LNCAP (cell line): ENCODE data around the gene TXN2.

ENCODE experiments used
- CTCF ChIP-seq: fragments of 450-650 bp; IDR thresholded peaks from 2 replicates; pipeline ENCODE4 v1.5.1; 2017; ENCODE audit warnings: mild to moderate bottlenecking

The TXN2 gene

GRCh38 chr22:36457688-36458450 lies 23.6 kb downstream of the TXN2 start:
- no peak for TF ChIP-seq CTCF

GRCh38 chr22:36456464-36456845 lies 25.0 kb downstream of the TXN2 start:
- no peak for TF ChIP-seq CTCF

- TF ChIP-seq CTCF = no peak
Measured at GRCh38 chr22:36455571-36456463, 25.6 kb downstream of the TXN2 start.

- no peak for TF ChIP-seq CTCF
Measured at GRCh38 chr22:36454916-36455570, 26.4 kb downstream of the TXN2 start.

GRCh38 chr22:36453855-36454378 lies 27.5 kb downstream of the TXN2 start:
- TF ChIP-seq CTCF = no peak

GRCh38 chr22:36452250-36452977 lies 29.0 kb downstream of the TXN2 start:
- TF ChIP-seq CTCF = no peak
